ENCODE results near the gene U2AF2.

The U2AF2 gene

GRCh38 chr19:55637534-55637933, 17.3 kb upstream of the U2AF2 start:
- TF ChIP-seq CTCF (IDR thresholded peaks at IDR 0.05): no peak
- Histone ChIP-seq H3K4me3 (ENCODE audit: low read depth in 1 of 2, low read length in 1 of 2) (no peak overlapping the region), H3K9me3 (no peaks in the 10 kb centered on the region), H3K4me1 (ENCODE audit: control insufficient read depth in 1 of 2, insufficient read depth in 1 of 2, low read depth in 1 of 2, low read length in 1 of 2) (peaks cover 50 to 63% of the 10 kb centered on the region in 2 experiments), H3K36me3 (peaks cover 7% of the 10 kb centered on the region), H3K27me3 (peaks cover 29% of the 10 kb centered on the region), H3K27ac (no peak overlapping the region)

GRCh38 chr19:55638864-55639359, 15.9 kb upstream of the U2AF2 start:
- peaks cover 36% of the 10 kb centered on the region for H3K27me3 ChIP-seq
- H3K9me3 ChIP-seq: no peaks in the 10 kb centered on the region
- H3K36me3 ChIP-seq: peaks cover 7% of the 10 kb centered on the region
- no peak overlapping the region for H3K4me3 ChIP-seq (ENCODE audit: low read depth in 1 of 2, low read length in 1 of 2)
- no peak overlapping the region for H3K27ac ChIP-seq
- peaks cover 59 to 69% of the 10 kb centered on the region in 2 experiments for H3K4me1 ChIP-seq (ENCODE audit: control insufficient read depth in 1 of 2, insufficient read depth in 1 of 2, low read depth in 1 of 2, low read length in 1 of 2)
- peak; percentile 28 for TF ChIP-seq CTCF (IDR thresholded peaks at IDR 0.05)

DNA sequence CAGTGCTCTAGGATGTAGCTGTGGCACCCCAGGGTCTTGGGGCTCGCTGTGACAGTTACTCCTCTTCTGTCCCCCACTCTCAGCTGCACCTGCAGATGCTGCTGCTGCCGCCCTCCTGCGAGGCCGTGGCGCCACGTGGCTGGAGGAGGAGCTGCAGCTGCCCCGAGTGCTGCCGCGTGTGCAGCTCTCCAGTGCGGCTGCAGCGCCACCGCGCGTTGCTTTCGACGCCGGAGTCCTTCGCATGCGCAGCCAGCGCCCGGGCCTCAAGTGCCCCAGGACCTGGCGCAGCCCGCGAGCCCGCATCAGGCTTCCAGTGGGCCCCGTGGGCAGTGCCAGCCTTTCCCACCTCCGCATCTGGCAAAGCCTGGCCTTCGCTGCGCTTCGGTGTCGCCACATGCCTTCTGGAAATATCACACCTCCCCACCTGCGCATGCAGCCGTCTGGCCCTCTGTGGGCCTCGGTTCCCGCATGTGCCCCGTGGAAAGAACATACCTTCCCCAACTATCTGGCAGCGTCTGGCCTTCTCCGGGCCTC, 14.7 kb upstream of the U2AF2 start:
- TF ChIP-seq CTCF (IDR thresholded peaks at IDR 0.05): peak; percentile 24
- Histone ChIP-seq H3K27ac (peak overlapping the region; percentile 83), H3K4me1 (ENCODE audit: control insufficient read depth in 1 of 2, insufficient read depth in 1 of 2, low read depth in 1 of 2, low read length in 1 of 2) (peaks cover 60 to 73% of the 10 kb centered on the region in 2 experiments), H3K27me3 (peaks cover 36% of the 10 kb centered on the region), H3K36me3 (peaks cover 15% of the 10 kb centered on the region), H3K4me3 (ENCODE audit: low read depth in 1 of 2, low read length in 1 of 2) (peak overlapping the region; percentile 73 to 96), H3K9me3 (no peaks in the 10 kb centered on the region)

DNA sequence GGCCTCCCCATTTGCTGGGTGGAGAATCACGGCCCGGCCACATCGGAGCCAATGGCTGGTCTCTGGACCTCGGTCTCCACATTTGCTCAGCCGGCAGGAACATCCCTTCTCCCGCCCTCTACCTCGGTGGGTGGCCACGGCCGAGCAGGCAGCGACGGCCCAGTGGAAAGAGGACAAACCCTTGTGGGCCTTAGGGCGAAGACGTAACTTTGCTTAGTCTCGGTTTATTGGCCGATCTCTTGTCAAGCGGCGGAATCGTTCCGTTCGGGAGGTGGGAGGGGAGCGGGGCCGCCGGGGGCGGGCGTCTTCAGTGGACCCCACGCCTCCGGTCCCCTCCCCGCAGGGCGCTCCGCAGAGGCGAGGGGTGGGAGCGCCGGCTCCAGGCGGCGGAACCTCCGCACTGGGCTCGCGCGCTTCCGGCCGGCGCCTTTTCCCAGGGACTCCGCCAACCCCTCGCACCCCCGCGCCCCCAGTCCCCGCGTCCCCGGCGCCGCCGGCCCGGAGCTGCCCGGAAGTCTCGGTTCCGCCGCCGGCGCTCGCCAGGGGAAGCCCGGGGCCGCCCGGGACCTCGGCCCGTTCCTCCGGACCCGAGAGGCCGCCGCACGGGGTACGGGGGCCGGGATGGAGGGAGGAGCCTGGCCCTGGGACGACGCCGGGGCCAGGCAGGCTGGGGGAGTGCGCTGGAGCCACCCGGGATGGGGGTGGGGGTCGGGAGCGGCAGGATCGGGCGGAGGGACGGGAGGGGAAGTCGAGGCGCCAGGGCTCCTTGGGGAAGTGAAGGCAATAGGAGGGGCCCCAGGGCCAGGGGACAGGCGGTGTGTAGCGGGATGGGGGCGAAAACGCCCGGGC, 14.0 kb upstream of the U2AF2 start, which contains the start of gene ZNF580:
TSS of gene ZNF580 (plus strand) at position 426 of the 849 bp plus-strand sequence. CDS start 1,507 bp downstream, outside the sequence.
- Histone ChIP-seq H3K27ac (peak within 1 kb of the TSS; percentile 83), H3K9me3 (no peaks in the 10 kb centered on the region), H3K27me3 (peaks cover 36% of the 10 kb centered on the region), H3K36me3 (peaks cover 21% of the 10 kb centered on the region), H3K4me1 (ENCODE audit: control insufficient read depth in 1 of 2, insufficient read depth in 1 of 2, low read depth in 1 of 2, low read length in 1 of 2) (peaks cover 53 to 66% of the 10 kb centered on the region in 2 experiments), H3K4me3 (ENCODE audit: low read depth in 1 of 2, low read length in 1 of 2) (peak within 1 kb of the TSS; percentile 73 to 96)
- TF ChIP-seq CTCF (IDR thresholded peaks at IDR 0.05): no peak

GRCh38 chr19:55641426-55642152, 13.2 kb upstream of the U2AF2 start:
- H3K4me1 ChIP-seq (ENCODE audit: control insufficient read depth in 1 of 2, insufficient read depth in 1 of 2, low read depth in 1 of 2, low read length in 1 of 2): peaks cover 45 to 58% of the 10 kb centered on the region in 2 experiments
- H3K4me3 ChIP-seq (ENCODE audit: low read depth in 1 of 2, low read length in 1 of 2): peak overlapping the region; percentile 73 to 96
- H3K9me3 ChIP-seq: no peaks in the 10 kb centered on the region
- no peak for TF ChIP-seq CTCF (IDR thresholded peaks at IDR 0.05)
- peaks cover 36% of the 10 kb centered on the region for H3K27me3 ChIP-seq
- H3K27ac ChIP-seq: peak overlapping the region; percentile 83
- H3K36me3 ChIP-seq: peaks cover 21% of the 10 kb centered on the region

Data from neutrophil (primary cell).